ENCODE data around the gene AQP12B. TPM values are rescaled to one million over a fixed set of nuclear protein-coding genes. Genes with fewer than 3 reads are reported as not detected.

Gene AQP12B
- total and polyA plus RNA-seq, 3 donors from 2014 or later: not detected

GRCh38 chr2:240705204-240705791 lies 22.6 kb upstream of the AQP12B start:
- no peaks in the 10 kb centered on the region for H3K4me1 ChIP-seq
- WGBS, 2 donors: 84 to 85% methylated on average over 12 of the region's 12 CpGs
- H3K9me3 ChIP-seq: no peaks in the 10 kb centered on the region
- no peaks in the 10 kb centered on the region for H3K27me3 ChIP-seq
- intact Hi-C loops (cut with DNase I; ENCODE audit: low total_unique reads): no loop called here
- no peaks in the 10 kb centered on the region for H3K36me3 ChIP-seq (ENCODE audit: low read depth, missing control alignments)
- no peak for DNase-seq
- no peak overlapping the region for H3K4me3 ChIP-seq
- H3K27ac ChIP-seq: no peak overlapping the region
- TF ChIP-seq POLR2A (IDR thresholded peaks at IDR 0.05) (no peak), CTCF (IDR thresholded peaks at IDR 0.05) (no peak)

- Histone ChIP-seq H3K27me3 (no peaks in the 10 kb centered on the region), H3K9me3 (no peaks in the 10 kb centered on the region), H3K4me3 (no peak overlapping the region), H3K4me1 (no peaks in the 10 kb centered on the region), H3K36me3 (ENCODE audit: low read depth, missing control alignments) (no peaks in the 10 kb centered on the region), H3K27ac (no peak overlapping the region)
- TF ChIP-seq CTCF (IDR thresholded peaks at IDR 0.05) (no peak), POLR2A (IDR thresholded peaks at IDR 0.05) (no peak)
- DNase-seq: no peak
- 65 to 75% methylated on average over 19 of the region's 19 CpGs for WGBS, 2 donors
- intact Hi-C loops (cut with DNase I; ENCODE audit: low total_unique reads): no loop called here
Measured at GRCh38 chr2:240704651-240705050, 22.0 kb upstream of the AQP12B start.

GRCh38 chr2:240703417-240704341 lies 21.0 kb upstream of the AQP12B start:
- Histone ChIP-seq H3K27ac (no peak overlapping the region), H3K9me3 (no peaks in the 10 kb centered on the region), H3K36me3 (ENCODE audit: low read depth, missing control alignments) (no peaks in the 10 kb centered on the region), H3K4me1 (no peaks in the 10 kb centered on the region), H3K27me3 (no peaks in the 10 kb centered on the region), H3K4me3 (no peak overlapping the region)
- WGBS, 2 donors: 50 to 80% methylated on average over 8 to 16 of the region's 18 CpGs
- intact Hi-C loops (cut with DNase I; ENCODE audit: low total_unique reads): no loop called here
- TF ChIP-seq CTCF (IDR thresholded peaks at IDR 0.05): no peak
- no peak for TF ChIP-seq POLR2A (IDR thresholded peaks at IDR 0.05)
- no peak for DNase-seq

- no peaks in the 10 kb centered on the region for H3K4me1 ChIP-seq
- DNase-seq: no peak
- H3K36me3 ChIP-seq (ENCODE audit: low read depth, missing control alignments): no peaks in the 10 kb centered on the region
- TF ChIP-seq CTCF (IDR thresholded peaks at IDR 0.05) (no peak), POLR2A (IDR thresholded peaks at IDR 0.05) (no peak)
- no peak overlapping the region for H3K4me3 ChIP-seq
- no peaks in the 10 kb centered on the region for H3K9me3 ChIP-seq
- 85 to 94% methylated on average over 9 of the region's 9 CpGs for WGBS, 2 donors
- intact Hi-C loops (cut with DNase I; ENCODE audit: low total_unique reads): no loop called here
- no peaks in the 10 kb centered on the region for H3K27me3 ChIP-seq
- H3K27ac ChIP-seq: no peak overlapping the region
Measured at GRCh38 chr2:240702640-240703011, 19.9 kb upstream of the AQP12B start.

Data from testis (tissue), 3 donors.